Left lung (tissue), 14 donors: ENCODE results near the gene TMEM11. TPM values are rescaled to one million over a fixed set of nuclear protein-coding genes. Genes with fewer than 3 reads are reported as not detected.

Source experiments
- ATAC-seq: fragments of 200-7000 bp; cut with Tn5 transposase; one replicate; pipeline ENCODE4 v1.9.1; 2020; ENCODE audit warnings: moderate library complexity
- DNase-seq, 4 donors: peaks; one replicate each; pipeline ENCODE4 v3.0.0-alpha.2; 2013 to 2020
- H3K27ac ChIP-seq, 2 donors: fragments of 200-600 bp; sonication (generic) in 1 of 2; one replicate each; pipeline versions ENCODE4 v1.5.0 to v1.8.0; 2020 to 2021
- H3K27me3 ChIP-seq, 2 donors: fragments of 200-600 bp; sonication (generic) in 1 of 2; one replicate each; pipeline versions ENCODE4 v1.5.0 to v1.8.0; 2020 to 2021
- H3K36me3 ChIP-seq, 2 donors: fragments of 200-600 bp; sonication (generic) in 1 of 2; one replicate each; pipeline versions ENCODE4 v1.5.0 to v1.8.0; 2020 to 2021
- H3K4me1 ChIP-seq, 2 donors: fragments of 200-600 bp; one replicate each; pipeline ENCODE4 v1.8.0; 2021
- H3K4me3 ChIP-seq, 2 donors: fragments of 200-600 bp; sonication (generic) in 1 of 2; one replicate each; pipeline versions ENCODE4 v1.5.0 to v1.8.0; 2020 to 2021; ENCODE audit warnings: mild to moderate bottlenecking in 1 of 2
- H3K9me3 ChIP-seq, 2 donors: fragments of 200-600 bp; sonication (generic) in 1 of 2; one replicate each; pipeline versions ENCODE4 v1.5.0 to v1.8.0; 2020 to 2021
- CTCF ChIP-seq, 2 donors: fragments of 200-600 bp; sonication (generic) in 1 of 2; IDR thresholded peaks; one replicate each; pipeline versions ENCODE4 v1.5.0 to v1.8.0; 2021; ENCODE audit warnings: antibody characterized with exemption in 2 of 2
- intact Hi-C, 2 donors: fragments of 100-400 bp; cut with DNase I; formaldehyde crosslinking; loops; one replicate each; pipeline versions ENCODE4 v1.11.2 to v1.14.2; 2022
- long read RNA-seq, 12 donors: library from polyadenylated mRNA in 2 of 12; unstranded in 2 of 12; transcript quantifications; one replicate each; pipeline ENCODE4 v2.0.0 and lab custom pipeline, GENCODE V29; 2019 to 2026
- polyA plus RNA-seq, 6 donors: library from polyadenylated mRNA; unstranded; fragments of 120-200 nt; gene quantifications; one replicate each; pipeline ENCODE4 v1.2.1, GENCODE V29; 2013; ENCODE audit not compliant: insufficient read length in 6 of 6
- total RNA-seq, 2 donors: library from RNA; stranded (reverse); fragmentation: NEBNext Ultra II Directional; extraction: Animal tissue kit (Norgen Biotek cat#: 25700); gene quantifications; one replicate each; pipeline ENCODE4 v1.2.1, GENCODE V29; 2021
- donor health status: DM: no; HTN: yes; CAD: no.
- donor health status: DM: no; HTN: no; CAD: no.

TMEM11 gene
- total RNA-seq: 10 to 100 TPM; 24.4 to 25.1 TPM
- polyA plus RNA-seq: 10 to 100 TPM; 17.1 to 20.3 (median 18.4) TPM
- long read RNA-seq, donor 1, transcript TMEM11-201 (2 exons, 2,095 nt): major isoform, 41 of 45 reads
- long read RNA-seq, donor 1, partial matches to known transcripts: 0 of 45 reads
- long read RNA-seq, donor 1, other reads (novel, unspliced or antisense): 0 of 45 reads
- long read RNA-seq, donor 2, transcript TMEM11-201 (2 exons, 2,095 nt): major isoform, 26 of 32 reads
- long read RNA-seq, donor 2, transcript TMEM11-202 (3 exons, 1,246 nt): minor isoform, 6 of 32 reads
- long read RNA-seq, donor 2, partial matches to known transcripts: 0 of 32 reads
- long read RNA-seq, donor 2, other reads (novel, unspliced or antisense): 0 of 32 reads
- long read RNA-seq, donor 3, transcript TMEM11-201 (2 exons, 2,095 nt): major isoform, 31 of 39 reads
- long read RNA-seq, donor 3, transcript TMEM11-202 (3 exons, 1,246 nt): minor isoform, 8 of 39 reads
- long read RNA-seq, donor 3, partial matches to known transcripts: 0 of 39 reads
- long read RNA-seq, donor 3, other reads (novel, unspliced or antisense): 0 of 39 reads
- long read RNA-seq, donor 4, transcript TMEM11-202 (3 exons, 1,246 nt): minor isoform, 15 of 50 reads
- long read RNA-seq, donor 4, transcript TMEM11-201 (2 exons, 2,095 nt): major isoform, 27 of 50 reads
- long read RNA-seq, donor 4, partial matches to known transcripts: 4 of 50 reads
- long read RNA-seq, donor 4, other reads (novel, unspliced or antisense): 2 of 50 reads
- long read RNA-seq, donor 5, transcript TMEM11-201 (2 exons, 2,095 nt): major isoform, 27 of 39 reads
- long read RNA-seq, donor 5, partial matches to known transcripts: 9 of 39 reads
- long read RNA-seq, donor 5, other reads (novel, unspliced or antisense): 0 of 39 reads
- long read RNA-seq, donor 6, transcript TMEM11-202 (3 exons, 1,246 nt): minor isoform, 5 of 45 reads
- long read RNA-seq, donor 6, transcript TMEM11-201 (2 exons, 2,095 nt): major isoform, 40 of 45 reads
- long read RNA-seq, donor 6, partial matches to known transcripts: 0 of 45 reads
- long read RNA-seq, donor 6, other reads (novel, unspliced or antisense): 0 of 45 reads
- long read RNA-seq, donor 7, transcript TMEM11-201 (2 exons, 2,095 nt): major isoform, 20 of 20 reads
- long read RNA-seq, donor 7, partial matches to known transcripts: 0 of 20 reads
- long read RNA-seq, donor 7, other reads (novel, unspliced or antisense): 0 of 20 reads
- long read RNA-seq, donor 8, transcript TMEM11-201 (2 exons, 2,095 nt): major isoform, 21 of 23 reads
- long read RNA-seq, donor 8, partial matches to known transcripts: 0 of 23 reads
- long read RNA-seq, donor 8, other reads (novel, unspliced or antisense): 0 of 23 reads
- long read RNA-seq, donor 9: 0 reads
- long read RNA-seq, donor 10, transcript TMEM11-201 (2 exons, 2,095 nt): major isoform, 62 of 90 reads
- long read RNA-seq, donor 10, transcript TMEM11-202 (3 exons, 1,246 nt): minor isoform, 26 of 90 reads
- long read RNA-seq, donor 10, partial matches to known transcripts: 0 of 90 reads
- long read RNA-seq, donor 10, other reads (novel, unspliced or antisense): 0 of 90 reads
- long read RNA-seq, donor 11: 0 reads
- long read RNA-seq, donor 12, transcript TMEM11-201 (2 exons, 2,095 nt): major isoform, 12 of 14 reads
- long read RNA-seq, donor 12, partial matches to known transcripts: 0 of 14 reads
- long read RNA-seq, donor 12, other reads (novel, unspliced or antisense): 0 of 14 reads

DNA sequence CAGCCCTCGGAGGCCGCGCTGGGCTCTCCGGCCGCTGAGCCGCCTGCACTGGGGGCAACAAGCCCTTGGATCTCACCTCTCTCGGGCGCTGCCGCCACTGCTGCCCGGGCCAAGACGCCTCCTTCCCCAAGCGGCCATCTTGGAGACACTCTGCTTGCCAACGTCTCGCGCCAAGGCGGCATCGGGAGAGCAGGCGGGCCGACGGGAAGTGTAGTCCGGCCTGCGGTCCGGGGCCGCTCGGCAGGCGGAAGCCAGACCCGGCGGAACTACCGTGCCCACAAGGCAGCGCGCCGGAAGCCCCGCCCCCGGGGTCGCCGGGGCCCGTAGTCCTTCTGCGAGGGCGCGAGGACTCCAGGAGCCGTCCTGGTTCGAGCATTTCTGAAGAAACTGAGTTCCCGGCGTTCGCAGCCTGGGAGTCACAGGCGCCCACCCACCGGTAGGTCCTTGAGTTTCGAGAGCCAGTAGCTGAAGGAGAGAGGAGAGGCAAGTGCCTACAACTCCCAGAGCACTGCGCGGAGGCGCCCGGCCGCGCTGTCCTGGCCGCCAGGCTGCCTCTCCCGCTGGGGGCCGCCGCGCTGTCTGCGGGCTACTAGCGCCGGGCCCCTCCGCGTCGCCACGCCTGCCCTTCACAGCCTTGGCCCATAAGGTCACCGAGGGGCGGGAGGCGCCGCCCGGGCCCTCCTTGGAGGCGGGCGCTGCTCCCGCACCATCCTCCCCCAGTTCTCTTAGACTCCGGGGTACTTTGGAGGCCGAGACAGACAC, at the start of gene TMEM11:
TMEM11 (minus strand) TSS at position 147 of the 762 bp plus-strand sequence; CDS start at position 138, 9 bp downstream.
- peak; percentile 96 to 99 (median 97) for DNase-seq
- TF ChIP-seq CTCF (IDR thresholded peaks at IDR 0.05): peak in 1 of 2 donors; percentile 27
- Histone ChIP-seq H3K27me3 (no peaks in the 10 kb centered on the region), H3K4me3 (peak within 1 kb of the TSS; percentile 78 to 99), H3K4me1 (peaks cover 31 to 84% of the 10 kb centered on the region in 2 donors), H3K36me3 (peaks cover 0 to 19% of the 10 kb centered on the region in 2 donors), H3K9me3 (no peaks in the 10 kb centered on the region), H3K27ac (peak within 1 kb of the TSS; percentile 95 to 97)
- peak; percentile 93 for ATAC-seq
- intact Hi-C loops: no loop called here

DNA sequence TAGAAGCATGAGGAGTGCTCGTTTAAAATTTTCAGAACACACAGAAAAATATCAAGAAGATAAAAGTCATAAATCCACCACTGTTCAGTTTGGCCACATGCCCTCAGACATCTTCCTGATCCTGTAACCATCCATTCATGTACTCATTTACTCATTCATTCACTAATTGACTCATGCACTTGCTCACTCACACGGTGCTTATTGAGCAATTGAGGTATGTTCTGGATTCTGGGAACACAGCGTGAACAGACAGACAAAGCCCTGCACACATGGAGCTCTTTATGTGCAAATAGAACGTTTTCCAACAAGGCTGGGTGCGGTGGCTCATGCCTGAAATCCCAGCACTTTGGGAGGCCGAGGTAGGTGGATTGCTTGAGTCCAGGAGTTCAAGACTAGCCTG, 49.4 kb upstream of the TMEM11 start:
- Histone ChIP-seq H3K27me3 (no peaks in the 10 kb centered on the region), H3K36me3 (no peaks in the 10 kb centered on the region), H3K4me1 (no peaks in the 10 kb centered on the region), H3K27ac (no peak overlapping the region), H3K9me3 (no peaks in the 10 kb centered on the region), H3K4me3 (no peak overlapping the region)
- DNase-seq: no peak
- intact Hi-C loops: no loop called here
- ATAC-seq: peak; percentile 27
- TF ChIP-seq CTCF (IDR thresholded peaks at IDR 0.05): no peak

- Histone ChIP-seq H3K36me3 (no peaks in the 10 kb centered on the region), H3K9me3 (no peaks in the 10 kb centered on the region), H3K27ac (no peak overlapping the region), H3K4me1 (no peaks in the 10 kb centered on the region), H3K4me3 (no peak overlapping the region), H3K27me3 (no peaks in the 10 kb centered on the region)
- ATAC-seq: no peak
- intact Hi-C loops: no loop called here
- no peak for DNase-seq
- no peak for TF ChIP-seq CTCF (IDR thresholded peaks at IDR 0.05)
Measured at GRCh38 chr17:21262259-21262993, 48.5 kb upstream of the TMEM11 start.
